GM12872 (cell line): Measurements from ENCODE around the gene OR13C8.
"Not testable (repeated sequence)": the region's sequence is repeated elsewhere in the genome, so short reads cannot be mapped to it uniquely, and the experiment has no call there.

ENCODE experiments used
- TF ChIP-seq, protein P1 (sequence below): IDR thresholded peaks from 3 replicates; pipeline ENCODE4 v1.5.1; 2011; ENCODE audit warnings: low read depth, mild to moderate bottlenecking, low read length, moderate library complexity; ENCODE audit not compliant: insufficient read depth

The OR13C8 gene

DNA sequence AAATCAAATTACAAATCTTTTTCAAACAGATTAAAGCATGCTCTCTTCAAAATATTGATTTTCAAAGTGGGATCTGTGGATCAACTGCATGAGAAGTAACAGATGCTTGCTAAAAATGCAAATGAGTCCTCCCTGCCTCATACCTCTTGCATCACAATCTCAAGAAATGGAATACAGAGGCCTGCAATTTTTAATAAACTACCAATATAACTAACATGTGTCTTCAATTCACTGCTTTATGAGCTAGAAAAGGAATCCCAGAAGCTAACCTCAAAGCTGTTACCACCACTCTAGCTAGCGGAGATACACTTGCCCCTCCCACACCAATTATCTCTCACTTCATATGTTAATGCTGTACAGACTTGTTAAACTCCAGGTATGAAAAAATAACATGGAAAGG, 20.7 kb downstream of the OR13C8 start:
- TF ChIP-seq, protein P1, sequence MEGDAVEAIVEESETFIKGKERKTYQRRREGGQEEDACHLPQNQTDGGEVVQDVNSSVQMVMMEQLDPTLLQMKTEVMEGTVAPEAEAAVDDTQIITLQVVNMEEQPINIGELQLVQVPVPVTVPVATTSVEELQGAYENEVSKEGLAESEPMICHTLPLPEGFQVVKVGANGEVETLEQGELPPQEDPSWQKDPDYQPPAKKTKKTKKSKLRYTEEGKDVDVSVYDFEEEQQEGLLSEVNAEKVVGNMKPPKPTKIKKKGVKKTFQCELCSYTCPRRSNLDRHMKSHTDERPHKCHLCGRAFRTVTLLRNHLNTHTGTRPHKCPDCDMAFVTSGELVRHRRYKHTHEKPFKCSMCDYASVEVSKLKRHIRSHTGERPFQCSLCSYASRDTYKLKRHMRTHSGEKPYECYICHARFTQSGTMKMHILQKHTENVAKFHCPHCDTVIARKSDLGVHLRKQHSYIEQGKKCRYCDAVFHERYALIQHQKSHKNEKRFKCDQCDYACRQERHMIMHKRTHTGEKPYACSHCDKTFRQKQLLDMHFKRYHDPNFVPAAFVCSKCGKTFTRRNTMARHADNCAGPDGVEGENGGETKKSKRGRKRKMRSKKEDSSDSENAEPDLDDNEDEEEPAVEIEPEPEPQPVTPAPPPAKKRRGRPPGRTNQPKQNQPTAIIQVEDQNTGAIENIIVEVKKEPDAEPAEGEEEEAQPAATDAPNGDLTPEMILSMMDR: no peak

DNA sequence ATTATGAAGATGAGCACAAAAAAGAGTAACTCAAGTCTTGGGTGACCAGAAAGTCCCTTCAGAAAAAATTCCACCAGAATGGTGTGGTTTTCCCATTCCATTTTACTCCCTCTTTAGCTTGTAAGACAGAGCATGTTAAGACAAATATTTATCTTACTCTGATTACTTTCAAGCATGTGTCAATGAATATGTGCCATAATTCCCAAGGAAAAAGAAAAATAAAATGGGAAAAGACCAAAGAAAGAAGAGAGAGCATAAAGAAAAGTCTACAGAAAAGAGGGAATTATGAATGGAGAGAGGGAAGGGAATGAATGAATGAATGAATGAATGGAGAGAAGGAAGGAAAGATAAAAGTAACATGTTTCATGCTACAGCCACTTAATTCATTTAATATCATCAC, 30.3 kb downstream of the OR13C8 start, which contains the start of gene OR13C5:
Gene OR13C5, minus strand, starts transcription at position 101 of the 400 bp plus-strand sequence. Its CDS starts 0 bp downstream, at position 101.
- TF ChIP-seq, protein P1: not testable (repeated sequence)

DNA sequence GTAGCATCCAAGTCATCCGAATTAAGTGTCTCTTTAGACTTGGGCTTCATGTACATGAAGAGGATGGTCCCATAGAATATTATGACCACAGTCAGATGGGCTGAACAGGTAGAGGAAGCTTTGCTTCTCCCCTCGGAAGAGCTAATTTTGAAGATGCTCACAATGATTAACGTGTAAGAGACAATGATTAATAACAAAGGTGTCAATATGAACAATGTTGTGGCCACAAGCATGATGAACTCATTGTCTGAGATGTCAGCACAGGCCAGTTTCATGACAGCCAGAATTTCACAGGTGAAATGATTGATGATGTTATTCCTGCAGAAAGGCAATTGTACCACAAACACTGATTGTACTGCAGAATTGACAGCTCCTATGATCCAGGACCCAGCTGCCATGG, 35.8 kb downstream of the OR13C8 start:
- TF ChIP-seq, protein P1: no peak

DNA sequence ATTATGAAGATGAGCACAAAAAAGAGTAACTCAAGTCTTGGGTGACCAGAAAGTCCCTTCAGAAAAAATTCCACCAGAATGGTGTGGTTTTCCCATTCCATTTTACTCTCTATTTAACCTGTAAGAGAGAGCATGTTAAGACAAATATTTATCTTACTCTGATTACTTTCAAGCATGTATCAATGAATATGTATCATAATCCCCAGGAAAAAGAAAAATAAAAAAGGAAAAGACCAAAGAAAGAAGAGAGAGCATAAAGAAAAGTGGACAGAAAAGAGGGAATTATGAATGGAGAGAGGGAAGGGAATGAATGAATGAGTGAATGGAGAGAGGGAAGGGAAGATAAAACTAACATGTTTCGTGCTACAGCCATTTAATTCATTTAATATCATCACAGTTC, 36.6 kb downstream of the OR13C8 start, which contains the start of gene OR13C2:
Gene OR13C2, minus strand, starts transcription at position 101 of the 400 bp plus-strand sequence. Its CDS starts 0 bp downstream, at position 101.
- TF ChIP-seq, protein P1: not testable (repeated sequence)

DNA sequence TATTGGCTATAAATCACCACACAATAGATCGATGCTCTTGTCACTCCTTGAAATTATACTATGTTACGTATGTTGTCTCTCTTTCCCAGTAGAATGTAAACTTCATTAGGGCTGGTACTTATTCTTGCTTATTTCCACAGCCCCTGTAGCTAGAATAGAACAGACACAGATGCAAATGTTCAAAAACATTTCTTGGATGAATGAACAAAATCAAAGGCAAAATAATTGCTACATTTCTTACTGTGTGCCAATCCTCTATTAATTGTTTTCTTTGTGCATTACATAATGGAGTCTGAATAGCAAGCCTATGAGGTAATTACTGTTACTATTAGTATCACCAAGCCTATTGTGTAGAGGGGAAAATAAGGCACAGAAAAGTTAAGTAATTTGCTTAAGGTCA, 37.2 kb downstream of the OR13C8 start:
- TF ChIP-seq, protein P1: no peak

DNA sequence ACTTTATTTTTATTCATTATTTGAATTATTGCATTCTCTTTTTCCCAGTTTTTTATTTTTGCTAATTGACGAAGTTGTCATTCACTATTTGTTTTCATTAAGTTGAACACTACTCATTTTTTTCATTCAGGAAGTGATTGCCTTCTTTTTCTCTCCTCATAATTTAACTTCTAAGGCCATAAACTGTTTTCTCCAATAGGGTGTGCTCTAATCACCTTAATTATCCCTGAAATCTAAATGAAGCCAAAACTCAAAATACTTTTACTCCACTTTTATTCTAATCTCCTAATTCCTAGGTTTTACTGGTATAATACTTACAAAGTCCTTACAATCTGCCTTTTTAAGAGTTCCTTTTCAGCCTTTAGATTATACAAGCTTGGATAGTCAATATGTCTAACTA, 39.4 kb downstream of the OR13C8 start:
- TF ChIP-seq, protein P1: peak; percentile 5; the same call in 1 of the 3 replicates

DNA sequence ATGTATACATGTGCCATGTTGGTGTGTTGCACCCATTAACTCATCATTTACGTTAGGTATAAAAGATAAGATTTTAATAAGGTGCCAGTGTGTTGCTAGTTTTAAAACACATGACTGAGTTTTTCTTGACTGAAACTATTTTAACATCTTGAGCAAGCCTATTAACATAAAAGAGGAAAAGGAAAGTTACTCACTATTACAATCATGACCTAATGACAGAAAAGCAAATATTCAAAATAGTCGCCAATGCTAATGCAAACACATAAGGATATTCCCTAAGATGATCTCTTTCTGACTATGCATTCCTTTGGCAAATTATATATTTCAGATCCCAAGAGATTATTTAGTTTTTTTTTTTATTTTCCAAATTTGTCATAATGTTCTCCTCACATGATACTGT, 42.2 kb downstream of the OR13C8 start:
- TF ChIP-seq, protein P1: no peak

DNA sequence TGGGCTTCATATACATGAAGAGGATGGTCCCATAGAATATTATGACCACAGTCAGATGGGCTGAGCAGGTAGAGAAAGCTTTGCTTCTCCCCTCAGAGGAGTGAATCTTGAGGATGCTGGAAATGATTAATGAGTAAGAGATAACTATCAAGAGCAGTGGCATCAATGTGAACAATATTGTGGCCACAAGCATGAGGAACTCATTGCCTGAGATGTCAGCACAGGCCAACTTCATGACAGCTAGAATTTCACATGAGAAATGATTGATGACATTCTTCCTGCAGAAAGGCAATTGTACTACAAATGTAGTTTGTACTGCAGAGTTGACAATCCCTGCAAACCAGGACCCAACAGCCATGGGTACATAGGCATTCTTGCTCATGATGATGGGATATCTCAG, 48.5 kb downstream of the OR13C8 start:
- TF ChIP-seq, protein P1: no peak
